SKM-1 (cell line): ENCODE data around the gene DDX6.
"Not testable (repeated sequence)": the region's sequence is repeated elsewhere in the genome, so short reads cannot be mapped to it uniquely, and the experiment has no call there.

ENCODE experiments used
- DNase-seq: peaks from one replicate; lab custom pipeline; 2025; ENCODE audit not compliant: unreplicated experiment; lab: John Stamatoyannopoulos, UW

The DDX6 gene

GRCh38 chr11:118744046-118744445 lies 46.9 kb downstream of the DDX6 start:
- DNase-seq: no peak

GRCh38 chr11:118742304-118742703 lies 48.7 kb downstream of the DDX6 start:
- DNase-seq: no peak

GRCh38 chr11:118740892-118741291 lies 50.1 kb downstream of the DDX6 start:
- no peak for DNase-seq

GRCh38 chr11:118735203-118735602 lies 55.8 kb downstream of the DDX6 start:
- no peak for DNase-seq

- DNase-seq: no peak
Measured at GRCh38 chr11:118734031-118734430, 56.9 kb downstream of the DDX6 start.

- not testable (repeated sequence) for DNase-seq
Measured at GRCh38 chr11:118729753-118730152, 61.2 kb downstream of the DDX6 start.

- DNase-seq: not testable (repeated sequence)
Measured at GRCh38 chr11:118728112-118728511, 62.9 kb downstream of the DDX6 start.

- DNase-seq: not testable (repeated sequence)
Measured at GRCh38 chr11:118727721-118728066, 63.3 kb downstream of the DDX6 start.

- not testable (repeated sequence) for DNase-seq
Measured at GRCh38 chr11:118727001-118727720, 63.8 kb downstream of the DDX6 start.

- not testable (repeated sequence) for DNase-seq
Measured at GRCh38 chr11:118721478-118722015, 69.4 kb downstream of the DDX6 start.

- not testable (repeated sequence) for DNase-seq
Measured at GRCh38 chr11:118720740-118721139, 70.2 kb downstream of the DDX6 start.

GRCh38 chr11:118720078-118720477 lies 70.9 kb downstream of the DDX6 start:
- not testable (repeated sequence) for DNase-seq

- DNase-seq: not testable (repeated sequence)
Measured at GRCh38 chr11:118718562-118718961, 72.4 kb downstream of the DDX6 start.

GRCh38 chr11:118717733-118718132 lies 73.2 kb downstream of the DDX6 start:
- not testable (repeated sequence) for DNase-seq

- not testable (repeated sequence) for DNase-seq
Measured at GRCh38 chr11:118717221-118717620, 73.7 kb downstream of the DDX6 start.

- no peak for DNase-seq
Measured at GRCh38 chr11:118715837-118716260, 75.1 kb downstream of the DDX6 start.

- no peak for DNase-seq
Measured at GRCh38 chr11:118715245-118715831, 75.6 kb downstream of the DDX6 start.

GRCh38 chr11:118714816-118715215 lies 76.1 kb downstream of the DDX6 start:
- DNase-seq: no peak

GRCh38 chr11:118714416-118714815 lies 76.5 kb downstream of the DDX6 start:
- not testable (repeated sequence) for DNase-seq

- DNase-seq: no peak
Measured at GRCh38 chr11:118708296-118708695, 82.7 kb downstream of the DDX6 start.

- no peak for DNase-seq
Measured at GRCh38 chr11:118706546-118706825, 84.5 kb downstream of the DDX6 start.

- no peak for DNase-seq
Measured at GRCh38 chr11:118705791-118706545, 85.0 kb downstream of the DDX6 start.
